Caco-2 (cell line): Measurements from ENCODE around the gene LRMDA. TPM values are rescaled to one million over a fixed set of nuclear protein-coding genes. Genes with fewer than 3 reads are reported as not detected.

Source experiments
- microRNA-seq: library from miRNA; unstranded; fragments of <30 nt; microRNA quantifications from one replicate; pipeline ENCODE4 v1.2.0, GENCODE V29; 2022
- total RNA-seq: library from RNA; stranded (reverse); gene quantifications from 2 replicates; pipeline ENCODE4 v1.2.3, GENCODE V29; 2022

Gene LRMDA
- total RNA-seq, 1 experiment from 2014 or later = 18.5 TPM

Small RNAs within 50 kb of the gene (microRNA-seq; reads per million reads assigned to microRNA genes)
- gene MIR606 = not detected

Other genes starting within 250 kb of the LRMDA start
- 244 and 250 TPM in 2 replicates for gene VDAC2, start 220.8 kb upstream of the LRMDA start, total RNA-seq
- 38.7 and 39.0 TPM in 2 replicates for gene COMTD1, start 195.7 kb upstream of the LRMDA start, total RNA-seq
- 35.5 and 35.7 TPM in 2 replicates for gene ZNF503, start 29.9 kb upstream of the LRMDA start, total RNA-seq